ENCODE measurements around the gene DIP2A. TPM values are rescaled to one million over a fixed set of nuclear protein-coding genes. Genes with fewer than 3 reads are reported as not detected.

Gene DIP2A
- polyA plus RNA-seq, 3 donors: 4.6 to 55.4 (median 6.1) TPM

DNA sequence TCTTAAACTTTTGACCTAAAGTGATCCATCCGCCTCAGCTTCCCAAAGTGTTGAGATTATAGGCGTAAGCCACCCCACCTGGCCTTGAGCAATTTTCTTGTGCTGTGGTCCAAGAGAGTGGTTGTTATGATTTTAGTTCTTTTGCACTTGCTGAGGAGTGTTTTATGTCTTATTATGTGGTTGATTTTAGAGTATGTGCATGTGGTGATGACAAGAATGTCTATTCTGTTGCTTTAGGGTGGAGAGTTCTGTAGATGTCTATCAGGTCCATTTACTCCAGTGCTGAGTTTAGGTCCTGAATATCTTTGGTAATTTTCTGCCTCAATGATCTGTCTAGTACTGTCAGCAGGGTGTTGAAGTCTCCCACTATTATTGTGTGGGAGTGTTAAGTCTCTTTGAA, 157.4 kb downstream of the DIP2A start:
- Mint-ChIP-seq H3K4me1 (peaks cover 23% of the 10 kb centered on the region), H3K4me3 (no peak overlapping the region), H3K27me3 (ENCODE audit: low read depth in 3 of 3) (no peaks in the 10 kb centered on the region), H3K27ac (no peak overlapping the region), H3K36me3 (peaks cover 0 to 2% of the 10 kb centered on the region in 2 donors), H3K9me3 (peaks cover 6 to 13% (median 10%) of the 10 kb centered on the region in 7 donors)
- no peak overlapping the region for H3K9ac ChIP-seq (ENCODE audit: insufficient read depth, low read length, poor library complexity, severe bottlenecking)
- H3K79me2 ChIP-seq (ENCODE audit: insufficient read depth, low read length): no peaks in the 10 kb centered on the region
- peaks cover 11 to 27% of the 10 kb centered on the region in 2 donors for H3K4me1 ChIP-seq (ENCODE audit: control insufficient read depth in 1 of 2, insufficient read depth in 2 of 2, low read length in 2 of 2)
- H3K4me2 ChIP-seq (replicated peaks; ENCODE audit: extremely low read depth, low read length, poor library complexity, severe bottlenecking): no peak overlapping the region
- TF ChIP-seq, protein P1, sequence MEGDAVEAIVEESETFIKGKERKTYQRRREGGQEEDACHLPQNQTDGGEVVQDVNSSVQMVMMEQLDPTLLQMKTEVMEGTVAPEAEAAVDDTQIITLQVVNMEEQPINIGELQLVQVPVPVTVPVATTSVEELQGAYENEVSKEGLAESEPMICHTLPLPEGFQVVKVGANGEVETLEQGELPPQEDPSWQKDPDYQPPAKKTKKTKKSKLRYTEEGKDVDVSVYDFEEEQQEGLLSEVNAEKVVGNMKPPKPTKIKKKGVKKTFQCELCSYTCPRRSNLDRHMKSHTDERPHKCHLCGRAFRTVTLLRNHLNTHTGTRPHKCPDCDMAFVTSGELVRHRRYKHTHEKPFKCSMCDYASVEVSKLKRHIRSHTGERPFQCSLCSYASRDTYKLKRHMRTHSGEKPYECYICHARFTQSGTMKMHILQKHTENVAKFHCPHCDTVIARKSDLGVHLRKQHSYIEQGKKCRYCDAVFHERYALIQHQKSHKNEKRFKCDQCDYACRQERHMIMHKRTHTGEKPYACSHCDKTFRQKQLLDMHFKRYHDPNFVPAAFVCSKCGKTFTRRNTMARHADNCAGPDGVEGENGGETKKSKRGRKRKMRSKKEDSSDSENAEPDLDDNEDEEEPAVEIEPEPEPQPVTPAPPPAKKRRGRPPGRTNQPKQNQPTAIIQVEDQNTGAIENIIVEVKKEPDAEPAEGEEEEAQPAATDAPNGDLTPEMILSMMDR (IDR thresholded peaks at IDR 0.05): no peak
- no CpG with 5 or more reads among the region's 2 CpGs for WGBS (ENCODE audit: insufficient coverage)
- no peaks in the 10 kb centered on the region for H3K27me3 ChIP-seq (ENCODE audit: control insufficient read depth in 2 of 2, insufficient read depth in 2 of 2, low read length in 2 of 2)
- H3K4me3 ChIP-seq (replicated peaks in 1 of 3; ENCODE audit: low read depth in 2 of 3, low read length in 3 of 3): no peak overlapping the region
- intact Hi-C loops (cut with micrococcal nuclease): no loop called here
- DNase-seq: no peak
- H2AFZ ChIP-seq (ENCODE audit: insufficient read depth, low read depth, low read length, poor library complexity, severe bottlenecking): no peak overlapping the region
- H3K9me3 ChIP-seq (replicated peaks in 1 of 2; ENCODE audit: control insufficient read depth in 1 of 2, insufficient read depth in 1 of 2, low read length in 2 of 2): peaks cover 0 to under 1% of the 10 kb centered on the region in 2 donors
- H4K20me1 ChIP-seq (ENCODE audit: insufficient read depth, low read length): no peaks in the 10 kb centered on the region
- no peaks in the 10 kb centered on the region for H3K36me3 ChIP-seq (replicated peaks in 1 of 2; ENCODE audit: control insufficient read depth in 1 of 2, insufficient read depth in 2 of 2, low read length in 2 of 2)
- H3K27ac ChIP-seq (ENCODE audit: low read depth in 1 of 2, low read length in 2 of 2): no peak overlapping the region

DNA sequence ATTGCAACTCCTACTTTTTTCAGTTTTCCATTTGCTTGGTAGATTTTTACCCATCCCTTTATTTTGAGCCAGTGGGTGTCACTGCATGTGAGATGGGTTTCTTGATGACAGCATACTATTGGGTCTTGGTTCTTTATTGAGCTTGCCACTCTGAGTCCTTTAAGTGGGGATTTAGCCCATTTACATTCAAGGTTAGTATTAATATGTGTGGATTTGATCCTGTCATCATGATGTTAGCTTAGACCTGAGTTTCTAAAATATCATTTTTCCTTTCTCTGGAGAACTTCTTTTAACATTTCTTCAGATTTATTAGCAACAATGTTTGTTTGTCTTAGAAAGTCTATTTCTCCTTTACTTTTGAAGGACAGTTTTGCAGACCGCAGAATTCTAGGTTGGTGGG, 158.0 kb downstream of the DIP2A start:
- TF ChIP-seq, protein P1 (IDR thresholded peaks at IDR 0.05): no peak
- H4K20me1 ChIP-seq (ENCODE audit: insufficient read depth, low read length): no peaks in the 10 kb centered on the region
- no peak overlapping the region for H3K27ac ChIP-seq (ENCODE audit: low read depth in 1 of 2, low read length in 2 of 2)
- Mint-ChIP-seq H3K4me3 (no peak overlapping the region), H3K27me3 (ENCODE audit: low read depth in 3 of 3) (no peaks in the 10 kb centered on the region), H3K27ac (peak overlapping the region in 1 of 7 donors; percentile 67), H3K4me1 (peaks cover 29% of the 10 kb centered on the region), H3K36me3 (peaks cover 0 to 2% of the 10 kb centered on the region in 2 donors), H3K9me3 (peaks cover 4 to 13% (median 9%) of the 10 kb centered on the region in 7 donors)
- H3K79me2 ChIP-seq (ENCODE audit: insufficient read depth, low read length): no peaks in the 10 kb centered on the region
- H3K4me1 ChIP-seq (ENCODE audit: control insufficient read depth in 1 of 2, insufficient read depth in 2 of 2, low read length in 2 of 2): peaks cover 17 to 33% of the 10 kb centered on the region in 2 donors
- DNase-seq: no peak
- no peaks in the 10 kb centered on the region for H3K9me3 ChIP-seq (replicated peaks in 1 of 2; ENCODE audit: control insufficient read depth in 1 of 2, insufficient read depth in 1 of 2, low read length in 2 of 2)
- no peaks in the 10 kb centered on the region for H3K36me3 ChIP-seq (replicated peaks in 1 of 2; ENCODE audit: control insufficient read depth in 1 of 2, insufficient read depth in 2 of 2, low read length in 2 of 2)
- no peak overlapping the region for H3K4me2 ChIP-seq (replicated peaks; ENCODE audit: extremely low read depth, low read length, poor library complexity, severe bottlenecking)
- intact Hi-C loops (cut with micrococcal nuclease): no loop called here
- WGBS (ENCODE audit: insufficient coverage): no CpG with 5 or more reads among the region's 1 CpG
- H3K27me3 ChIP-seq (ENCODE audit: control insufficient read depth in 2 of 2, insufficient read depth in 2 of 2, low read length in 2 of 2): no peaks in the 10 kb centered on the region
- H3K4me3 ChIP-seq (replicated peaks in 1 of 3; ENCODE audit: low read depth in 2 of 3, low read length in 3 of 3): no peak overlapping the region
- H2AFZ ChIP-seq (ENCODE audit: insufficient read depth, low read depth, low read length, poor library complexity, severe bottlenecking): no peak overlapping the region
- H3K9ac ChIP-seq (ENCODE audit: insufficient read depth, low read length, poor library complexity, severe bottlenecking): no peak overlapping the region
